ENCODE measurements around the gene KCNJ18.
"Not testable (repeated sequence)": the region's sequence is repeated elsewhere in the genome, so short reads cannot be mapped to it uniquely, and the experiment has no call there.

KCNJ18 gene

GRCh38 chr17:21670361-21671155 is 21.8 kb upstream of the KCNJ18 start:
- not testable (repeated sequence) for DNase-seq (ENCODE audit: low read depth)

GRCh38 chr17:21671437-21671836 is 20.9 kb upstream of the KCNJ18 start:
- not testable (repeated sequence) for DNase-seq (ENCODE audit: low read depth)

More at GRCh38 chr17:21670361-21671155, 21.8 kb upstream of the KCNJ18 start:
- not testable (repeated sequence) for H3K4me3 ChIP-seq (ENCODE audit: low read depth, low read length)

GRCh38 chr17:21671871-21672270 is 20.5 kb upstream of the KCNJ18 start:
- not testable (repeated sequence) for DNase-seq (ENCODE audit: low read depth); H3K4me3 ChIP-seq (ENCODE audit: low read depth, low read length)

More at GRCh38 chr17:21671437-21671836, 20.9 kb upstream of the KCNJ18 start:
- H3K4me3 ChIP-seq (ENCODE audit: low read depth, low read length), result not testable (repeated sequence)

- H3K4me3 ChIP-seq (ENCODE audit: low read depth, low read length); DNase-seq (ENCODE audit: low read depth): not testable (repeated sequence)
These were observed 18.7 kb upstream of the KCNJ18 start for GRCh38 chr17:21673451-21674241.

GRCh38 chr17:21674242-21674731 is 18.0 kb upstream of the KCNJ18 start:
- no peak overlapping the region for H3K4me3 ChIP-seq (ENCODE audit: low read depth, low read length)
- no peak for DNase-seq (ENCODE audit: low read depth)

- H3K4me3 ChIP-seq (ENCODE audit: low read depth, low read length); DNase-seq (ENCODE audit: low read depth): not testable (repeated sequence)
These were observed 17.2 kb upstream of the KCNJ18 start for GRCh38 chr17:21674891-21675738.

- not testable (repeated sequence) for H3K4me3 ChIP-seq (ENCODE audit: low read depth, low read length); DNase-seq (ENCODE audit: low read depth)
These were observed 16.6 kb upstream of the KCNJ18 start for GRCh38 chr17:21675739-21676130.

GRCh38 chr17:21676281-21677111 is 15.8 kb upstream of the KCNJ18 start:
- no peak for DNase-seq (ENCODE audit: low read depth)
- no peak overlapping the region for H3K4me3 ChIP-seq (ENCODE audit: low read depth, low read length)

- H3K4me3 ChIP-seq (ENCODE audit: low read depth, low read length), result no peak overlapping the region
- no peak for DNase-seq (ENCODE audit: low read depth)
These were observed 15.0 kb upstream of the KCNJ18 start for GRCh38 chr17:21677126-21677910.

- H3K4me3 ChIP-seq (ENCODE audit: low read depth, low read length), result no peak overlapping the region
- DNase-seq (ENCODE audit: low read depth), result no peak
These were observed 14.4 kb upstream of the KCNJ18 start for GRCh38 chr17:21677911-21678310.

- DNase-seq (ENCODE audit: low read depth), result no peak
- H3K4me3 ChIP-seq (ENCODE audit: low read depth, low read length), result no peak overlapping the region
These were observed 13.8 kb upstream of the KCNJ18 start for GRCh38 chr17:21678393-21679081.

- no peak for DNase-seq (ENCODE audit: low read depth)
- H3K4me3 ChIP-seq (ENCODE audit: low read depth, low read length), result no peak overlapping the region
These were observed 12.8 kb upstream of the KCNJ18 start for GRCh38 chr17:21679256-21680146.

GRCh38 chr17:21680366-21680765 is 12.0 kb upstream of the KCNJ18 start:
- DNase-seq (ENCODE audit: low read depth), result no peak
- H3K4me3 ChIP-seq (ENCODE audit: low read depth, low read length), result no peak overlapping the region

- not testable (repeated sequence) for DNase-seq (ENCODE audit: low read depth); H3K4me3 ChIP-seq (ENCODE audit: low read depth, low read length)
These were observed 11.4 kb upstream of the KCNJ18 start for GRCh38 chr17:21680850-21681351.

GRCh38 chr17:21681576-21681975 is 10.7 kb upstream of the KCNJ18 start:
- not testable (repeated sequence) for DNase-seq (ENCODE audit: low read depth)

GRCh38 chr17:21682130-21682529 is 10.2 kb upstream of the KCNJ18 start:
- H3K4me3 ChIP-seq (ENCODE audit: low read depth, low read length); DNase-seq (ENCODE audit: low read depth): not testable (repeated sequence)

More at GRCh38 chr17:21681576-21681975, 10.7 kb upstream of the KCNJ18 start:
- not testable (repeated sequence) for H3K4me3 ChIP-seq (ENCODE audit: low read depth, low read length)

Measured in skeletal muscle cell (primary cell).